Upper lobe of left lung (tissue), 6 donors: ENCODE measurements around the gene TREH. TPM values are rescaled to one million over a fixed set of nuclear protein-coding genes. Genes with fewer than 3 reads are reported as not detected.

Experiments used
- ATAC-seq, 2 donors: fragments of 200-7000 bp; cut with Tn5 transposase; one replicate each; pipeline ENCODE4 v1.9.1; 2022; ENCODE audit warnings: mild to moderate bottlenecking in 2 of 2, moderate library complexity in 2 of 2; ENCODE audit not compliant: low FRiP score in 2 of 2
- DNase-seq, 2 donors: peaks; one replicate each; pipeline ENCODE4 v3.0.0-alpha.2; 2019 to 2020
- H3K27ac ChIP-seq, 4 donors: fragments of 200-600 bp; sonication (generic); one replicate each; pipeline ENCODE4 v1.5.1; 2016 to 2019
- H3K27me3 ChIP-seq, 4 donors: fragments of 200-600 bp; sonication (generic); one replicate each; pipeline ENCODE4 v1.5.1; 2017 to 2019
- H3K36me3 ChIP-seq, 4 donors: fragments of 200-600 bp; sonication (generic); one replicate each; pipeline ENCODE4 v1.5.1; 2016 to 2019
- H3K4me1 ChIP-seq, 4 donors: fragments of 200-600 bp; sonication (generic); one replicate each; pipeline ENCODE4 v1.5.1; 2018 to 2019
- H3K4me3 ChIP-seq, 4 donors: fragments of 200-600 bp; sonication (generic); one replicate each; pipeline ENCODE4 v1.5.1; 2017 to 2019; ENCODE audit warnings: mild to moderate bottlenecking in 2 of 4, moderate library complexity in 1 of 4
- H3K9me3 ChIP-seq, 4 donors: fragments of 200-600 bp; sonication (generic); one replicate each; pipeline ENCODE4 v1.5.1; 2018 to 2019
- CTCF ChIP-seq, 6 experiments: fragments of 450-650 bp in 4 of 6; fragments of 200-600 bp in 2 of 6; sonication (generic) in 2 of 6; IDR thresholded peaks; one replicate each; pipeline ENCODE4 v1.5.1; 2016 to 2019; ENCODE audit warnings: antibody characterized with exemption in 6 of 6
- EP300 ChIP-seq, 4 donors: sonication (generic); formaldehyde crosslinking; IDR thresholded peaks; one replicate each; pipeline ENCODE4 v1.5.1; 2017; ENCODE audit warnings: antibody characterized with exemption in 4 of 4, control low read depth in 2 of 4
- POLR2A ChIP-seq, 4 donors: fragments of 450-650 bp; IDR thresholded peaks; one replicate each; pipeline ENCODE4 v1.5.1; 2016 to 2017; ENCODE audit warnings: antibody characterized with exemption in 4 of 4, mild to moderate bottlenecking in 2 of 4
- POLR2AphosphoS5 ChIP-seq, 2 donors: sonication (generic); formaldehyde crosslinking; IDR thresholded peaks; one replicate each; pipeline ENCODE4 v1.5.1; 2017; ENCODE audit warnings: antibody characterized with exemption in 2 of 2
- WGBS, 2 donors: methylation state at CpG; one replicate each; pipeline ENCODE4 v1.1.5; 2017 to 2018; 5-methylcytosine and 5-hydroxymethylcytosine counted together
- total RNA-seq, 6 donors: library from RNA; depleted of rRNA in 4 of 6; stranded (reverse); fragments of >200 nt in 4 of 6; gene quantifications; one replicate each; pipeline versions ENCODE4 v1.1.0 to v1.2.1, GENCODE V29; 2016 to 2021
- donor health status: DM: no; HTN: no; CAD: no; lungs with moderate emphysema.
- donor health status: DM: no; HTN: yes; CAD: no; lungs with severe emphysema.

The TREH gene
- total RNA-seq, 6 donors from 2014 or later = 0.17 to 1.0 (median 0.89) TPM; not detected in 3

GRCh38 chr11:118694185-118694584 is 14.7 kb upstream of the TREH start:
- Histone ChIP-seq H3K27me3 (no peaks in the 10 kb centered on the region), H3K36me3 (no peaks in the 10 kb centered on the region), H3K4me1 (peaks cover 14 to 20% (median 16%) of the 10 kb centered on the region in 4 donors), H3K4me3 (no peak overlapping the region), H3K27ac (no peak overlapping the region), H3K9me3 (no peaks in the 10 kb centered on the region)
- DNase-seq (no peak), ATAC-seq (no peak)
- 84 to 97% methylated on average over 8 of the region's 8 CpGs for WGBS, 2 donors
- TF ChIP-seq POLR2AphosphoS5 (IDR thresholded peaks at IDR 0.05) = no peak
- no peak for TF ChIP-seq EP300 (IDR thresholded peaks at IDR 0.05)
- TF ChIP-seq POLR2A (IDR thresholded peaks at IDR 0.05) = no peak
- no peak for TF ChIP-seq CTCF (IDR thresholded peaks at IDR 0.05)

- H3K27ac ChIP-seq = no peak overlapping the region
- ATAC-seq (no peak), DNase-seq (peak in 1 of 2 donors; percentile 36)
- H3K4me3 ChIP-seq = no peak overlapping the region
- 73 to 79% methylated on average over 14 to 15 of the region's 15 CpGs for WGBS, 2 donors
- no peaks in the 10 kb centered on the region for H3K27me3 ChIP-seq
- TF ChIP-seq EP300 (IDR thresholded peaks at IDR 0.05) (no peak), POLR2AphosphoS5 (IDR thresholded peaks at IDR 0.05) (peak in 1 of 2 donors; percentile 34), POLR2A (IDR thresholded peaks at IDR 0.05) (no peak), CTCF (IDR thresholded peaks at IDR 0.05) (no peak)
- no peaks in the 10 kb centered on the region for H3K9me3 ChIP-seq
- peaks cover 14 to 21% (median 17%) of the 10 kb centered on the region in 4 donors for H3K4me1 ChIP-seq
- H3K36me3 ChIP-seq = no peaks in the 10 kb centered on the region
These were observed 12.7 kb upstream of the TREH start for GRCh38 chr11:118691926-118692830.

GRCh38 chr11:118690553-118691304 is 11.3 kb upstream of the TREH start:
- no peaks in the 10 kb centered on the region for H3K27me3 ChIP-seq
- 73 to 92% methylated on average over 11 to 15 of the region's 15 CpGs for WGBS, 2 donors
- H3K4me1 ChIP-seq = peaks cover 14 to 21% (median 17%) of the 10 kb centered on the region in 4 donors
- ATAC-seq = no peak
- peak overlapping the region; percentile 35 to 88 (median 69) for H3K27ac ChIP-seq
- no peak for DNase-seq
- peak overlapping the region in 2 of 4 donors; percentile 50 to 52 for H3K4me3 ChIP-seq
- H3K9me3 ChIP-seq = no peaks in the 10 kb centered on the region
- TF ChIP-seq CTCF (IDR thresholded peaks at IDR 0.05) (no peak), EP300 (IDR thresholded peaks at IDR 0.05) (no peak), POLR2AphosphoS5 (IDR thresholded peaks at IDR 0.05) (no peak)
- no peaks in the 10 kb centered on the region for H3K36me3 ChIP-seq

GRCh38 chr11:118689852-118690552 is 10.6 kb upstream of the TREH start:
- WGBS, 2 donors = 7 to 100% methylated on average over 1 to 17 of the region's 30 CpGs
- DNase-seq (peak; percentile 96 to 98), ATAC-seq (peak; percentile 97)
- Histone ChIP-seq H3K27ac (peak overlapping the region; percentile 54 to 88 (median 74)), H3K4me1 (peaks cover 14 to 21% (median 17%) of the 10 kb centered on the region in 4 donors), H3K36me3 (no peaks in the 10 kb centered on the region), H3K27me3 (no peaks in the 10 kb centered on the region), H3K9me3 (no peaks in the 10 kb centered on the region), H3K4me3 (peak overlapping the region in 3 of 4 donors; percentile 32 to 52 (median 50))
- peak in 1 of 4 donors; percentile 13 for TF ChIP-seq POLR2A (IDR thresholded peaks at IDR 0.05)
- peak in 1 of 4 donors; percentile 57 for TF ChIP-seq EP300 (IDR thresholded peaks at IDR 0.05)
- TF ChIP-seq POLR2AphosphoS5 (IDR thresholded peaks at IDR 0.05) = peak; percentile 4 to 58
- peak; percentile 89 to 97 (median 92) for TF ChIP-seq CTCF (IDR thresholded peaks at IDR 0.05)
